ENCODE data around the gene ADPRHL1.
"Not testable (repeated sequence)": the region's sequence is repeated elsewhere in the genome, so short reads cannot be mapped to it uniquely, and the experiment has no call there.

Gene ADPRHL1

DNA sequence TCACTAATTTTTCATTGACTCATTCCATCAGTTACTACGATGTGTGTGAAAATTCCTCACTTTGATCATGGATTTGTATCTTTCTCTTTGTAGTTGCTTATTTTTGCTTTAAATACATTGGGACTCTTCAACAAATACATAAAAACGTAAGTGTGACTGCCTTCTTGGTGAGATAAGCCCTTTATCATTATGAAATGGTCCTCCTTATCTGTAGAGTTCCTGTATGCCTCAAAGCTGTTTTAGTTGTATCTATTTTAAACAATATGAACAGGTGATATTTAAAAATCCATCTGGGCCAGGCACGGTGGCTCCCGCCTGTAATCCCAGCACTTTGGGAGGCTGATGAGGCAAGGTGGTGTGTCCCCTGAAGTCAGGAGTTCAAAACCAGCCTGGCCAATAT, 25.9 kb upstream of the ADPRHL1 start:
- DNase-seq (ENCODE audit: low read depth in 2 of 2), result no peak

DNA sequence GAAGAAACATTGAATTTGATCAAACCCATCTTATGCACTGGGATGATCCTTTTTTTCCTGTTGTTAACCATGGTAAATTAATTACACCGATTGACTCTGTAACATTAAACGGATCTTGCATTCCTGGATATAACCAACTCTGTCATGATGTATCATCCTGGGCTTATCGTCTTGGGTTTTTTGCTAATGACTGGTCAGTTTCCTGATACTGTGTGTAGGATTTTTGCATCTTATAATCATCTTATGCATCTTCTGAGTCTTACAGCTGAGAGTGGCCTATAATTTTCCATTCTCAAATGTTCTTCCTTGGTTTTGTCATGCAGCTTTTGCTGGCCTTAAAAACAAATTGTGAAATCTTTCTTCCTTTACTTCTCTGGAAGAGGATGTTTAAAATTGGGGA, 24.4 kb upstream of the ADPRHL1 start:
- no peak for DNase-seq (ENCODE audit: low read depth in 2 of 2)

DNA sequence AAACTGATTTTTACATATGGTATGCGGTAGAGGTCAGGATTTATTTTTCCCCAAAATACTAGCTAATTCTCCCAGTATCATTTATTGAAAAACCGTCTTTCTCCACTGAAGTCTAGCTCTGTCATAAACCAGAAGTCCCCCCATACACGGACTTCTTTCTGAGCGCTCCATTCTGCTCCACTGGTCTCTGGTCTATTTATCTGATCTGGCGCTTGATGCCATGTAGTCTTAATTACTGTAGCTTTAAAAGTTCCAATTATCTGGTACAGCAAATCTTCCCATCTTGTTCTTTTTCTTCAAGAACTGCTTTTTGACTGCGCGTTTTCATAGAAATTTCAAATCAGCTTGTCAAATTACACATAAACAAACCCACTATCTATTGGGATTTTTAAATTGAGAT, 23.5 kb upstream of the ADPRHL1 start:
- no peak for DNase-seq (ENCODE audit: low read depth in 2 of 2)

DNA sequence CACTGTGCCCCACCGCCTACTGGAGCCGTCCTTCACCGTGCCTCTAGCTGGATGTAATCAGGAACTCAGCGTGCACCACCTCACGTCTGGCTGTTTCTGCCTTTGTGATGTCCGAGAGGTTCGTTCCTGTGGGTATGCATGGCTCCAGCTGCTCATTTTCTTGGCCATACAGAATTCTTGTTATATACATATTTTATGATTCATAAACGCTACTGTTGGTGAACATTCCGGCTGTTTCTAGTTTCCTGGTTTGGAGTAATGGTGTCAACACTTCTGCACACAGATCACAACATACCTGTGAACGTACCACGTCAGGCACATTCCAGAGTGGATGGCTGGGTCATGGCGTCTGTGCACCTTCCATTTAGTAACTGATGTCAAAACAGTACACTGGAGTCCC, 22.6 kb upstream of the ADPRHL1 start:
- DNase-seq (ENCODE audit: low read depth in 2 of 2), result no peak

DNA sequence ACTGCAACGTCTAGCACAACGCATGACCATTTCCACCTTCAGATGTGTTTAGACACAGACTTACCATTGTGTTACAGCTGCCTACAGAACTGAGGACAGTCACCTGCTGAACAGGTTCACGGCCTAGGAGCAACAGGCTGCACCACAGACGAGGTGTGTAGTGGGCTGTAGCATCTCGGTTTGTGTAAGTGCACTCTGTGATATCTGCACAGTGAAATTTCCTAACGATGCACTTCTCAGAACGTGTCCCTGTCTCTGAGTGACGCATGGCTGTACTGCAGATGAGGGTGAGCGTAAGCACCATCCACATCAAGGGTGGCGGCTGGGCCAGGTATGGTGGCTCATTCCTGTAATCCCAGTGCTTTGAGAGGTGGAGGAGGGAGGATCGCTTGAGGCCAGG, 22.0 kb upstream of the ADPRHL1 start:
- no peak for DNase-seq (ENCODE audit: low read depth in 2 of 2)

DNA sequence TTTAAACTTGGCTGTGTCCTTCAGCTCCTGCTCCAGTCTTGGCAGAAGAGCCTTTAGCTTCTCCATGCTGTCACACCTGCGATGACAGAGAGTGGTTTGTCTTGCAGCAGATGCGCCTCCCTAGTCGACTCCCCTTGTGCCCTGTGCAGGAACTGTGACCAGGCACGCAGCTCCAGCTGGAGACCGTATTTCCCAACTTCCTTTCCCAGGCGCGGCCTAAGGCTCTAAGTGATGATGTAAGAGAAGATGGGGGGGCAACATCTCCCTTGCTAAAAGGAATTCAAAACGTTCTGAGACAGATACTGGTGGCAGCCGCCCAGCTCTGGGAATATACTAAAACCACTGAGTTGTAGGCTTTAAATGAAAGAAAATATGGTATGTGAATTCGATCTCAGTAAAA, 20.9 kb upstream of the ADPRHL1 start:
- no peak for DNase-seq (ENCODE audit: low read depth in 2 of 2)

DNA sequence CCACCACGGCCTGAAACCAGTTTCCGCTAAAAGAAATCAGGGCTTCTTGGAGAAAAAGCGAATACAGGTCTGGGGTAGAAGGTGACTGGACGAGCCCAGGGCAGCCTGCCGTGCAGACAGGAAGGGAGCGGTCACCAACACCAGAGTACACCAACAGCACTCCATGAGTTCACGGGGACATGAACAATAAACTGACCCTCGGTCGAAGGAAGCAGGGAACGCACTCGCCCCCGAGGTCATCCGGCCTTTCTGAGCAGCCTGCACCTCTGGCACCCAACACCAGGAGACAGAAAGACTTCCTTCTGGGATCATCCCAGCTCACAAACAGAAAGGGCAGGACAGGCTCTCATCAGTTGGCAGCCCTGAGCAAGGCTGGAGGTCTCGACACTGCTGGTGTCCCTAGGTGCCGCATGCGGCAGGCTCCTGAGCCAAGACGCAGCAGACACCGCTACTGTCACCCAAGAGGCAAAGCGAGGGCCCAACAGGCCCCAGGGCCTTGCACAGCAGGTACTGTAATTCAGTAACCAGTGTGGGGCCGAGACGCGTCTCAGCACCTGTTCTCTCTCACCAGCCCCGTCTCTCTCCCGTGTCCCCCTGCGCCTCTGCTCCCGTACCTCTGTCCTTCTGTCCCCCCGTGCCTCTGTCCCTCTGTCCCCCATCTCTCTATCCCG, 19.2 kb upstream of the ADPRHL1 start:
- no peak for DNase-seq (ENCODE audit: low read depth in 2 of 2)

DNA sequence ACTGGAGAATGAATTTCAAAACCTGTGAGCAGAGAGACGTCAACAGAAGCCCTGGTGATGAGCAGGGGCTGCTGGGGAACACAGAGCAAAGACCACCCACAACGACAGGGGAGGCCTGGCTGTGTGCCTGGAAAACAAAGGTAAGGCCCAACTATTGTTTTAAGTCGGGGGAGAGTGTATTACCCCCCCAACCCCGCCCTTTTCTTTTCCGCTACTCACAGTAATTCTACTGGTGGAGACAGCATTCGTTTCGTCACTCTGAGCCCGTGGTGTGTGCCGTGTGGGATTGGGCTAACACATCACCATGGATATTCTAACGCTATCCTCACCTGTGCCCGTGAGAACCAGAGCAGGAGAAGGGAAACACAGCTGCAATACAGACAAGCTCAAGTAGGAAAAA, 18.6 kb upstream of the ADPRHL1 start:
- no peak for DNase-seq (ENCODE audit: low read depth in 2 of 2)

DNA sequence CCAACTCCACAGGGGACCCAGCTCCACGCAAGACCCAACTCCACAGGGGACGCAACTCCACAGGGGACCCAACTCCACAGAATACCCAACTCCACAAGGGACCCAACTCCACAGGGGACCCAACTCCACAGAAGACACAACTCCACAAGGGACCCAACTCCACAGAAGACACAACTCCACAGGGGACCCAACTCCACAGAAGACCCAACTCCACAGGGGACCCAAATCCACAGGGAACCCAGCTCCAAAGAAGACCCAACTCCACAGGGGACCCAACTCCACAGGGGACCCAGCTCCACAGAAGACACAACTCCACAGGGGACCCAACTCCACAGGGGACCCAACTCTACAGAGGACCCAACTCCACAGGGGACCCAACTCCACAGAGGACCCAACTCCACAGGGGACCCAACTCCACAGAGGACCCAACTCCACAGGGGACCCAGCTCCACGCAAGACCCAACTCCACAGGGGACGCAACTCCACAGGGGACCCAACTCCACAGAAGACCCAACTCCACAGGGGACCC, 17.4 kb upstream of the ADPRHL1 start:
- DNase-seq (ENCODE audit: low read depth in 2 of 2), result not testable (repeated sequence)

DNA sequence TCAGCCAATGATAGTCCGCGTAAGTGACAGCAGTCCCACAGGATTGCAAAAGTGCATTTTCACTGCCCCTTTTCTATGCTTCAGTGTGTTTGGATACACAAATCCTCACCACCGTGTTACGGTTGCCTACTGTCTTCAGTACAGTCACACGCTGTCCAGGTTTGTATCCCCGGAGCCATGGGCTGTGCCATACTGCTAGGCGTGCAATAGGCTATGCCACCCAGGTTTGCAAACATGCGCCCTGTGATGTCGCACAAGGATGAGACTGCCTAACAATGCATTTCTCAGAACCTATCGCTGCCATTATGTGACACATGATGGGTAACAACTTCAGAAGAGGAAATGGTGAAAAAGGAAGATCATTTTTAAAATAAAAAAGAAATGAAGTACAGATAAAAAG, 16.8 kb upstream of the ADPRHL1 start:
- DNase-seq (ENCODE audit: low read depth in 2 of 2), result no peak

DNA sequence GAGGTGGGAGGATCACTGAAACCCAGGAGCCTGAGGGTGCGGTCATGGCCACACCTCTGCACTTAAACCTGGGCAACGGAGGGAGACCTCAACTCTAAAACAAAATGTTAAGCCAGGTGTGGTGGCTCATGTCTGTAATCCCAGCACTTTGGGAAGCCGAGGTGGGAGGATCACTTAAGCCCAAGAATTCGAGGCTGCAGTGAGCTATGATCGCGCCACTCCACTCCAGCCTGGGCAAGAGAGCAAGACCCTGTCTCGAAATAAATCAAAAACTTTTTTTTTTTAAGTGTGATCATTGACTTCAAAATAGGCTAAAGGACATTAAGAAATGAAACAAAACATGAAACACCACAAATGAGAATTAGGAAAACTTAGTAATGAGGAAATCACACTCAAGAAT, 16.3 kb upstream of the ADPRHL1 start:
- DNase-seq (ENCODE audit: low read depth in 2 of 2), result no peak

DNA sequence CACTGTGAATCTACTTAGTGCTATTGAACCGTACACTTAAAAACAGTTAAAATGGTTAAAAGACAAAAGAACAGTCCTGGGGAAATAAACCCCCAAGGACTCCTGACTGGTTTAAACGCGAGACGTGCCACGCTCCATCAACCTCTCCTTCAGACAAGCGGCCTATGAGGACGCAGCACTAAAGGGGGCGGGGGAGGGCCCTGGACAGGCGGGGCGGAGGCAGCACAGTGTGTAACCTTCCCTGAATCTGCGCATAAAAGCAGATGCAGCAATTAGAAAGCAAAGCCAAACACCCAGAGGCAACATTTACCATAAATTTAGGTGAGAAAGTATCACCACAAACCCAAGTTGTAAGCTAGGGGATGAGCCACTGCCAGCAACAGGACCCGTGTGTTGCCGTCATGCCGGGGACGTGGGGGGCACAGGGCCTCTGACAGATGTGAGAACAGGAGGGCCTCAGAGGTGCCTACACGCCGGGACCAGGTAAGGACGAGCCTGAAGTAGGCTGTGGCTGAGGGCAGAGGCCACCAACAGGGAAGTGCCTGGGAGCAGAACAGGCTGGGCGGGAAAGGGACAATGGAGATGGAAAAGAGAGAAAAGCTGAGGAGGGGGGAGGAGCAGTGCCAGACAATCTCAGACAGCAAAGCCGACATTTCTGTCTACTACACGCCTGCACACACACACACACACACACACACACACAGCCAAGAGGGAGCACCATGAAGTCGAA, 15.3 kb upstream of the ADPRHL1 start:
- no peak for DNase-seq (ENCODE audit: low read depth in 2 of 2)

DNA sequence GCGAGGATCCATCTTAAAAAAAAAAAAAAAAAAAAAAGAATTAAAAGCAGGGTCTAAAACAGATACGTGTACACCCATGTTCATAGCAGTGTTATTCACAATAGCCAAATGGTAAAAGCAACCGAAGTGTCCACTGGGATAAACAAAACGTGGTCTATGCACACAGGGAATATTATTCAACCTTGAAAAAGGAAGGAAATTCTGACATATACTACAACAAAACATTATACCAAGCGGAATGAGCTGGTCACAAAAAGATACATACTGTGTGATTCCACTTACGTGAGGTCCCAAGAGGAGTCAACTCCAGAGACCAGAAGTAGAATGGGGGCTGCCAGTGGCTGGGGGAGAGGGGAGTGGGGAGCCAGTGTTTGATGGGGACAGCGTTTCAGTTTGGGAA, 14.7 kb upstream of the ADPRHL1 start:
- no peak for DNase-seq (ENCODE audit: low read depth in 2 of 2)

DNA sequence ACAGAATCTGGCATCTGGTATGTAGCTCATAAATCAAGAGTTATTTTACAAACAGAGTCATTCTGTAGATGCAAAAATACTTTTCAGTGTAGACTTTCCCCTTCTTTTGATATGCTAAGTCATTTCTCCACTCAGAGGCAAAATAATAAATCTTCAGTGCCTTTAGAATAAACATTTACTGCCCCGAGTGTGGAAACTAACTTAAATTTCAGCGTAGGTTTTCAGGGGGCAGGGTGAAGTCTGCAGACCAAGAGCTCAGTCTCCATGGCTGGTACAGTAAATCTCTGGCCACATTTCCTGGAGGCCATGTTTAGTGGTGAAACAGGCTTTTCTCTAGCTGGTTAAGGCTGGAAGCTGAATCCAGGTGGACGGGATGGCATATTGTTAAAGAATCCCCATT, 13.1 kb upstream of the ADPRHL1 start:
- DNase-seq (ENCODE audit: low read depth in 2 of 2), result no peak

DNA sequence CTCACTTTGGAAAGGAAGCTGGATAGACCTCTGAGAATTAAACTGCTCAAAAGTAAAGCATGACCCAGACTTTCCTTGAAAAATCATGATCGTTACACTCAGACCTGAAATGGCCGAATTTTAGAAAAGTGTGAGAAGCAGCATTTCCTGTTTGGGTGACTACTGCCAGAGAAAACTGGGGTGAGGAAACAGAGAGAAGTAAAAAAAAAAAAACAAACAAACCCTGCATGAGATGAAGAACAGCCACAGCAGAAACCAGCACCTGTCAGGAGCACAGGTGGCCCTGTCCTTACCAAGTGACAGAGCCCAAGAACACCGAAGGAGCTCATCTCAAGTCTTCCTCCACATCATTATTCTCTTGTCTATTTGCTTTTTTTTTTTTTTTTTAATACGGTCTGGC, 12.0 kb upstream of the ADPRHL1 start:
- no peak for DNase-seq (ENCODE audit: low read depth in 2 of 2)

DNA sequence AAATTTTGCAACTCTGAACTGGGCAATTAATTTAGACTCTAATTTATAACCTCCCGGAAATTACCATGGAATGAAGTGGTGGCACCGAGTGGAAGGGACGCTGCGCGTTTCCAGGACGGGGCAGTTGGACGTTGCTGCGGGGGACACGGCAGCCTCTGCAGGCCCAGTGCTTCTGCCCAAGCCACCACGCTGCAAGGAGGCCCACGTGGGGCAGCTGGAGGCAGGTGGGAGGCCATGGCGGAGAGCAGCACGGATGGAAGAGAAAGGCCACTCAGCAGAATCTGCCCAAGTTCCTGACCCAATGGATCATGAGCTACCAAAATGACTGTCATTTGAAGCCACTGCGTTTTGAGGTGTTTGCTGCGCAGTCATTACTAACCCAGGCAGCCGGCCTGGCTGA, 11.2 kb upstream of the ADPRHL1 start:
- no peak for DNase-seq (ENCODE audit: low read depth in 2 of 2)

DNA sequence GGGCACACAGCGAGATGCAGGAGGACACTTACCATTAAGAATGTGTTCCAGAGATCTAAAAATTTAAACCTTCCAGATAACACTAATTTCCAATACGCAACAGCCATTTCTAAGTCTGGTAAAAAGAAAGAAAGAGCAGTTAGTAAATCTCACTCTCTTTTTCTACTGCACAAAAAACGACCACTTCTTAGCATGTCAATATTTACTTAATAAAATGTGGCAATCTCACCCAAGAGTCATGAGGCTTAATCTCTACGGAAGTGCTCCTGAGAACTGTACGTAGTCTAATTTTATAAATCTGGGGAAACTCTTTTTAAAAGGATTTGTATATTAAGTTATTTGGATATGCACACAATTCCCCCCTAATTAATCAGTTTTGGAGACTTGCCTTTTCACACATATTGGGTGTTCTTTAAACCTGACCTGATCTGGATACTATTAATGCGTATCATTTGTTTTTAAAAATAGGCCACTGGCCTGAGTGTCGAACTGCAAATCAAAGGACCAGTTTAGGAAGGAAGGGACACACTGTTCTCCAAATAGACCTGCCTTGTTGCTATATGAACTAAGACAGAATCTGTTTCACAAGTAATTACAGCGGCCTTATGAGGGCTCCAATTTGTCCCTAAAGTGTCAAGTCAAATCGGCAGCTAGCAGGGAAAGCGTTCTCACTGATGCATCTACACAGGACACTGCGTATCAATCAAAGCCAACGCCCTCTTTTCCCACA, 7.9 kb upstream of the ADPRHL1 start:
- no peak for DNase-seq (ENCODE audit: low read depth in 2 of 2)

DNA sequence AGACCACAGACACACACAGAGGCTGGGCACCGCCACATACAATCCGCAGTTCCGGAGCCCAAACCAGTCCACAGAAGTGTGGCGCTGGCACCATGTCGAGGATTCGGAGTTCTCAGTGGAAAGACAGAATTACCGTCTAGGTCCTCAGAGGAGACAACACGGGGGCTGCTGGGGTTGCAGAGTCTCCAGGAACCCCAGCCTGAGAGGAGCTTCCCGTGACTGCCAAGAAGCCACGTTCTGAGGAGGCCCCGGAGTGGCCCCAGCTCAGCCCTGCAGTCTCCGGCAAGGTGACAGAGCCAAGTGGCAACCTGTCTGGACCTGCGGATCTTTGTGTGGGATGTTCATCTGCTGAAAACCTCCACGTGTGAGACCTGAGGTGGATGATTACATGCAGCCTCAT, 7.3 kb upstream of the ADPRHL1 start:
- DNase-seq (ENCODE audit: low read depth in 2 of 2), result no peak

DNA sequence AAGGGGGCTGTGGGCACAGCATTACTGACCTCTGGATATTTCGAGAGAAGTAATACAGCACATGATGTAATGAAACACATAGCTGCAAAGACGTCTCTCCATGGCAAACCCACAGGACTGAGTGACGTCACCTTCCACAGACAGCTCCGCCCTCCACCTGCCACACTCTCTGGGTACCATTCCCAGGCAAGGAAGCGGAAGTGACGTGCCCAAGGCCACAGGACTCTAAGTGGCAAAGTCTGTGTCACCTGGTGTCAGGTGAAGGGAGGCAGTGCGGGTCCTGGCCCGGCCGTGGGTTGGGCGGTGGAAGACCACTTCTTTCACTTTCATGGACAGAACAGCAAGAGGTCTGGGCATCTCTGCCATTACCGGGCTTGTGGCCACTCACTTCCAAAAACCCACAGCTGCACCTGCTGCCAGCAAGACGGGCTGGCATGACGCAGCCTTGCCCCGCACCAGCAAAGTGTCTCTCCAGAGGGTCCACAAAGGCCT, 6.8 kb upstream of the ADPRHL1 start:
- no peak for DNase-seq (ENCODE audit: low read depth in 2 of 2)

DNA sequence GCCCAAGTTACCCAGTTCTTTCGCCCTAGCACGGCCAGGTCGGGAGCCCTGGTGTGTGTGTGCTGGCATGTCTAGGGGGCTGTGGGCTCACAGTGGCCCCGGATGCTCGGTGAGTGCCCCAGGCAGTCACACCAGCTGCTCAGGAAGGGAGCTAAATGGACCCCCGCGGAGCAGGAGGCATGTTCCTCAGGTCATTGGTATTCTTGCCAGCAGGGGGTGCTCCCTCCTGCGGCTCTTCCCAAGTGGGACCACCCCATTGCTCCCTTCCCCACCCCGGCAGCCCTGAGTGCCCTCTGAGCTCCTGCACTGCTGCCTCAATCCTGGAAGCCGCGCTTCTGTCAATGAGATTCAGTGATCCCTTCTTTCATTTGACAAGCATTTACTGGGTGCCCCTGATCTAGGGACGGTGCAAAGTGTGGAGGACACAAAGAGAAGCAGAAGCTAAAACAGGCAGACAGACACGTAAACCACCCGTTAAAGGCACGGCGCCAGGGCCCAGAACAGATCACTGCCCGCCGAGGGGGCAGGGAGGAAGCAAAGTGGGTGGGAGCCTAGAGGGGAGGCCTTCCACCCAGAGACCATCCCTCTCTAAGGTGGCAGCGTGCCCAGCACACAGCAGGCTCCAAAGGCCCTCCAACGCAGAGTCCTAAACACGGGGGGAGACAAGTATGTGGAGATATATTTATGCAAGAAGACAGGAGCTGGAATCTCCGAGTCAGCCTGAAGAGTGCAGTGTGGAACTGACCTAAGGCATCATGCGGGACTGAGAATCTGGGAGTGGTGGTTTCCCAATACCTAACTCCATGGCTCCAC, 5.2 kb upstream of the ADPRHL1 start:
- no peak for DNase-seq (ENCODE audit: low read depth in 2 of 2)

DNA sequence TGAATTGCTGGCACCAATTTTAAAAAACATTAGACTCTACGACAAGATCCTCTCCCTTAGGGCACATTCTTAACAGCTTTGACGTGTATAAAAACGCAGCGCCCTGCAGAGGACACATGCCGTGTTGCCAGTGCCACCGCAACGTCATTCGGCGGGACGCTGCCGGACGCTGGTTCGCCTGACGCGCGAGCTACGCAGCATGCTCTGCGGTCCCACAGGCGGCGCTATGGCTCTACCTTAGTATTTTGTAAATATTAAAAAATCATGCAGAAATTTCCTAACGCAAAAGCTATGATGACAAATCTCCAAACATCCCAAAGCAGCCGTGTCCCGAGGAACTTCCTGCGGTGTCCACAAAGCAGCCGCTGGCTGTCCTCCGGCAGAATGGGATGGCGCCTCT, 4.2 kb upstream of the ADPRHL1 start:
- no peak for DNase-seq (ENCODE audit: low read depth in 2 of 2)
